Measurements from ENCODE around the gene SHB.

- TF ChIP-seq CTCF (optimal IDR thresholded peaks at IDR 0.05 in 1 of 3, IDR thresholded peaks at IDR 0.05 in 1 of 3, conservative IDR thresholded peaks at IDR 0.05 in 1 of 3; ENCODE audit: extremely low read depth in 1 of 3, insufficient read depth in 2 of 3, low read length in 3 of 3) (no peak), EZH2 (IDR thresholded peaks at IDR 0.05; ENCODE audit: low read length) (no peak)
These were observed 114.4 kb downstream of the SHB start for GRCh38 chr9:37954581-37954981.
